Middle frontal gyrus (tissue), 1 donor: ENCODE measurements around the gene PDE9A.

ENCODE experiments used
- DNase-seq: peaks from one replicate; pipeline ENCODE4 v3.0.0-alpha.2; 2015; ENCODE audit warnings: low spot score; ENCODE audit errors: extremely low spot score

The PDE9A gene

GRCh38 chr21:42820616-42821465 lies 167.4 kb downstream of the PDE9A start:
- DNase-seq: no peak
